A673 (cell line): Measurements from ENCODE around the gene BICC1. TPM values are rescaled to one million over a fixed set of nuclear protein-coding genes. Genes with fewer than 3 reads are reported as not detected.

Source experiments
- BruUV-seq: library from RNA; stranded (reverse); fragments of 400-500 nt; replicated peaks from 2 replicates; lab custom pipeline; 2021; lab: Mats Ljungman, UMichigan
- CTCF ChIA-PET: fragments of 300-600 bp; sonication (Branson Sonifier 250); formaldehyde crosslinking; loops from one replicate; lab custom pipeline; 2022; ENCODE audit warnings: antibody characterized with exemption; lab: Charles Lee
- POLR2A ChIA-PET: fragments of 300-600 bp; sonication (Branson Sonifier 250); formaldehyde crosslinking; loops from one replicate; lab custom pipeline; 2022; ENCODE audit warnings: antibody characterized with exemption; ENCODE audit not compliant: low non-redundant PET; lab: Charles Lee
- DNase-seq: peaks from one replicate; pipeline ENCODE4 v3.0.0-alpha.2; 2015; ENCODE audit warnings: low spot score
- H3K27ac ChIP-seq: fragments of 200-600 bp; sonication (generic); 2 replicates; pipeline ENCODE4 v1.5.1; 2016; ENCODE audit warnings: mixed run types, low read depth, mild to moderate bottlenecking, mixed read lengths, antibody characterized with exemption, low read length; ENCODE audit not compliant: poor library complexity, severe bottlenecking
- H3K27me3 ChIP-seq: fragments of 200-600 bp; sonication (generic); replicated peaks from 2 replicates; pipeline ENCODE4 v1.6.1; 2017; ENCODE audit warnings: mixed run types, low read depth, mild to moderate bottlenecking, mixed read lengths, antibody characterized with exemption, low read length; ENCODE audit not compliant: insufficient read depth, poor library complexity
- H3K36me3 ChIP-seq: fragments of 200-600 bp; sonication (generic); 2 replicates; pipeline ENCODE4 v1.6.1; 2016; ENCODE audit warnings: mixed run types, mild to moderate bottlenecking, mixed read lengths, antibody characterized with exemption, low read length; ENCODE audit not compliant: insufficient read depth, poor library complexity, severe bottlenecking
- H3K4me1 ChIP-seq: fragments of 200-600 bp; sonication (generic); 2 replicates; pipeline ENCODE4 v1.6.1; 2017; ENCODE audit warnings: mixed run types, mild to moderate bottlenecking, mixed read lengths, antibody characterized with exemption, low read length; ENCODE audit not compliant: insufficient read depth, poor library complexity, severe bottlenecking
- H3K4me3 ChIP-seq: fragments of 200-600 bp; sonication (generic); 2 replicates; pipeline ENCODE4 v1.5.1; 2016; ENCODE audit warnings: low read depth, mixed run types, mild to moderate bottlenecking, mixed read lengths, low read length; ENCODE audit not compliant: poor library complexity, severe bottlenecking
- H3K9me3 ChIP-seq: fragments of 200-600 bp; sonication (generic); 2 replicates; pipeline ENCODE4 v1.6.1; 2016; ENCODE audit warnings: mixed run types, low read depth, mild to moderate bottlenecking, mixed read lengths, antibody characterized with exemption, low read length; ENCODE audit not compliant: poor library complexity, severe bottlenecking
- CTCF ChIP-seq: fragments of 300-800, 200-600 bp; sonication (generic); conservative IDR thresholded peaks from 2 replicates; pipeline ENCODE4 v1.5.1; 2017; ENCODE audit warnings: low read depth, mild to moderate bottlenecking, antibody characterized with exemption, low read length, moderate library complexity, mixed read lengths
- EZH2 ChIP-seq: fragments of 200-600 bp; sonication (generic); IDR thresholded peaks from 2 replicates; pipeline ENCODE4 v1.6.1; 2017; ENCODE audit warnings: borderline replicate concordance, low read depth, mild to moderate bottlenecking, mixed read lengths, antibody characterized with exemption, low read length; ENCODE audit not compliant: poor library complexity, severe bottlenecking
- intact Hi-C: fragments of 100-400 bp; cut with micrococcal nuclease; formaldehyde crosslinking; loops from one replicate; pipeline ENCODE4 v1.10.0; 2022; ENCODE audit not compliant: unreplicated experiment
- total RNA-seq: library from RNA; stranded (reverse); gene quantifications from 2 replicates; pipeline ENCODE4 v1.2.3, GENCODE V29; 2021

The BICC1 gene
- total RNA-seq, 1 experiment from 2014 or later, result 1.6 TPM

GRCh38 chr10:58757352-58758065 is 244.8 kb downstream of the BICC1 start:
- POLR2A ChIA-PET, result no interaction called here
- CTCF ChIA-PET, result no interaction called here

GRCh38 chr10:58758321-58758720 is 245.6 kb downstream of the BICC1 start:
- Histone ChIP-seq H3K4me3 (no peak overlapping the region), H3K4me1 (no peaks in the 10 kb centered on the region), H3K27me3 (no peaks in the 10 kb centered on the region), H3K36me3 (no peaks in the 10 kb centered on the region), H3K9me3 (no peaks in the 10 kb centered on the region), H3K27ac (no peak overlapping the region)
- ChIA-PET POLR2A (no interaction called here), CTCF (no interaction called here)
- BruUV-seq, result no TSS peak
- DNase-seq, result no peak
- intact Hi-C loops, result no loop called here
- no peak for TF ChIP-seq CTCF

More at GRCh38 chr10:58757352-58758065, 244.8 kb downstream of the BICC1 start:
- TF ChIP-seq EZH2 (no peak), CTCF (no peak)
- no peak overlapping the region for H3K27ac ChIP-seq
- no TSS peak for BruUV-seq
- intact Hi-C loops, result no loop called here
- no peak overlapping the region for H3K4me3 ChIP-seq
- no peaks in the 10 kb centered on the region for H3K36me3 ChIP-seq
- H3K27me3 ChIP-seq, result no peaks in the 10 kb centered on the region
- no peaks in the 10 kb centered on the region for H3K4me1 ChIP-seq
- no peaks in the 10 kb centered on the region for H3K9me3 ChIP-seq
- no peak for DNase-seq

GRCh38 chr10:58764087-58764747 is 251.5 kb downstream of the BICC1 start:
- Histone ChIP-seq H3K36me3 (no peaks in the 10 kb centered on the region), H3K27ac (no peak overlapping the region), H3K4me1 (no peaks in the 10 kb centered on the region), H3K9me3 (no peaks in the 10 kb centered on the region), H3K4me3 (no peak overlapping the region), H3K27me3 (no peaks in the 10 kb centered on the region)
- no peak for DNase-seq
- ChIA-PET POLR2A (no interaction called here), CTCF (no interaction called here)
- no TSS peak for BruUV-seq
- intact Hi-C loops, result no loop called here
- TF ChIP-seq CTCF, result no peak
- no peak for TF ChIP-seq EZH2
